ENCODE data around the gene RPP38. TPM values are rescaled to one million over a fixed set of nuclear protein-coding genes. Genes with fewer than 3 reads are reported as not detected.

Gene RPP38
- total and polyA plus RNA-seq, 4 donors: 7.2 to 12.0 (median 8.2) TPM

GRCh38 chr10:15059914-15060313 lies 37.2 kb upstream of the RPP38 start:
- WGBS: 84% methylated on average over 4 of the region's 4 CpGs
- Histone ChIP-seq H3K4me1 (ENCODE audit: control insufficient read depth in 4 of 4, insufficient read depth in 4 of 4, low read length in 3 of 4) (no peaks in the 10 kb centered on the region), H3K36me3 (ENCODE audit: control insufficient read depth in 4 of 4, insufficient read depth in 3 of 4, low read depth in 1 of 4, low read length in 3 of 4) (no peaks in the 10 kb centered on the region), H3K27ac (ENCODE audit: low read depth in 1 of 2, low read length in 2 of 2) (no peak overlapping the region), H3K27me3 (ENCODE audit: control insufficient read depth in 4 of 4, insufficient read depth in 4 of 4, low read length in 3 of 4) (no peaks in the 10 kb centered on the region), H3K9ac (ENCODE audit: low read depth in 1 of 2, low read length in 2 of 2) (no peak overlapping the region), H3K9me3 (ENCODE audit: control insufficient read depth in 4 of 4, low read length in 3 of 4) (peaks cover 0 to 2% (median 0%) of the 10 kb centered on the region in 4 donors), H3K4me3 (ENCODE audit: low read depth in 1 of 3, low read length in 3 of 3) (no peak overlapping the region)
- DNase-seq (ENCODE audit: low spot score): no peak
- TF ChIP-seq HNF4A (conservative IDR thresholded peaks at IDR 0.05) (no peak), FOXA2 (IDR thresholded peaks at IDR 0.05) (no peak), NR2F2 (IDR thresholded peaks at IDR 0.05) (no peak), EGR1 (IDR thresholded peaks at IDR 0.05; ENCODE audit: low read depth in 2 of 2) (no peak), ATF3 (IDR thresholded peaks at IDR 0.05) (no peak), SP1 (IDR thresholded peaks at IDR 0.05) (no peak), TAF1 (conservative IDR thresholded peaks at IDR 0.05) (no peak), GABPA (IDR thresholded peaks at IDR 0.05 in 1 of 2, conservative IDR thresholded peaks at IDR 0.05 in 1 of 2) (no peak), RAD21 (IDR thresholded peaks at IDR 0.05) (no peak), FOXA1 (IDR thresholded peaks at IDR 0.05) (no peak), HNF4G (IDR thresholded peaks at IDR 0.05) (no peak), MAX (IDR thresholded peaks at IDR 0.05) (no peak), ZBTB33 (IDR thresholded peaks at IDR 0.05) (no peak), JUND (IDR thresholded peaks at IDR 0.05) (no peak), REST (IDR thresholded peaks at IDR 0.05) (no peak), RXRA (IDR thresholded peaks at IDR 0.05) (no peak), CTCF (IDR thresholded peaks at IDR 0.05; ENCODE audit: low read depth, low read length, missing input control) (no peak)

GRCh38 chr10:15060638-15061037 lies 36.5 kb upstream of the RPP38 start:
- TF ChIP-seq EGR1 (IDR thresholded peaks at IDR 0.05; ENCODE audit: low read depth in 2 of 2) (no peak), HNF4G (IDR thresholded peaks at IDR 0.05) (no peak), RAD21 (IDR thresholded peaks at IDR 0.05) (no peak), TAF1 (conservative IDR thresholded peaks at IDR 0.05) (no peak), HNF4A (conservative IDR thresholded peaks at IDR 0.05) (no peak), ATF3 (IDR thresholded peaks at IDR 0.05) (no peak), REST (IDR thresholded peaks at IDR 0.05) (no peak), CTCF (IDR thresholded peaks at IDR 0.05; ENCODE audit: low read depth, low read length, missing input control) (no peak)
- no peaks in the 10 kb centered on the region for H3K27me3 ChIP-seq (ENCODE audit: control insufficient read depth in 4 of 4, insufficient read depth in 4 of 4, low read length in 3 of 4)
- 75% methylated on average over 2 of the region's 2 CpGs for WGBS
- no peak overlapping the region for H3K27ac ChIP-seq (ENCODE audit: low read depth in 1 of 2, low read length in 2 of 2)
- no peak overlapping the region for H3K9ac ChIP-seq (ENCODE audit: low read depth in 1 of 2, low read length in 2 of 2)
- H3K9me3 ChIP-seq (ENCODE audit: control insufficient read depth in 4 of 4, low read length in 3 of 4): peaks cover 0 to 3% (median 1%) of the 10 kb centered on the region in 4 donors
- DNase-seq (ENCODE audit: low spot score): no peak
- no peaks in the 10 kb centered on the region for H3K36me3 ChIP-seq (ENCODE audit: control insufficient read depth in 4 of 4, insufficient read depth in 3 of 4, low read depth in 1 of 4, low read length in 3 of 4)
- H3K4me1 ChIP-seq (ENCODE audit: control insufficient read depth in 4 of 4, insufficient read depth in 4 of 4, low read length in 3 of 4): no peaks in the 10 kb centered on the region
- no peak overlapping the region for H3K4me3 ChIP-seq (ENCODE audit: low read depth in 1 of 3, low read length in 3 of 3)

Data from liver (tissue), 9 donors.